MV-4-11 (cell line): ENCODE results near the gene ADCY1.
A peak's percentile ranks its signal among the peaks of the same experiment; 100 is the strongest.
"Not testable (repeated sequence)": the region's sequence is repeated elsewhere in the genome, so short reads cannot be mapped to it uniquely, and the experiment has no call there.

ENCODE experiments used
- DNase-seq: peaks from one replicate; lab custom pipeline; 2025; lab: John Stamatoyannopoulos, UW

ADCY1 gene

DNA sequence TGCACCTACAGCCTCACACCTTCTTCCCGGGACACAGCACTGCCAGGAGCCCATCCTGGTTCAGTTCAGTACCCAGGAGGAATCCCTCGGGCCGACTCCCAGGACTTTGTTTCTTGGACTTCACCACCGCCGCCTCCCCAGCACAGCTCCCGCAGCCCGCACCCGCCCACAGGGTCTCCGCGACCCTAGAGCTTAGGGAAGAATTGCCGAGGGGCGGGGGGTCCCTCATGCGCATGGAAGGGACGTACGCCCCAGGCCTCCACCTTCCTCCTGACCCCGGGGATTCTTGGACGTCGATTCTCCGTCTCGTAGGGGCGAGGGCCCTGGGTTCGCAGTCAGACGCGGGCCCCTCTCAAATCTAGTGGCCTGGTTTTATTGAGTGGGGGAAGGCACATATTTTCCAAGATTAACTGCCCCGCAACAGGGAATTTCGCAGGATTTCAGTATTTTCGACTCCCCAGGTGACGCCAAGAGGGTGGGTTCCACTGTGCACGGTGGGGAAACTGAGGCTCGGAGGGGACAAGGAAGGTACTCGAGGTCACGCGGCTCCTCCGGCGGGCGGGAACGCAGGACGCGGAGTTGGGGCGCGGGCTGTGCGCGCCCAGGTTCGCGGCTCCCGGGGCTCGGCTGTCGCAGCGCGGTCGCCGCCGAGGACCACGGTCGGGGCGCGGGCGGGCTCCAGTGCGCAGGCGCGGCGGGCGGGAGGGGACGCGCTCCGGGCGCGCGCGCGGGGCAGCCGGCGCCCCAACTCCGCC, at the start of gene ADCY1:
Gene ADCY1, plus strand, starts transcription at position 708 of the 755 bp plus-strand sequence. CDS start 176 bp downstream, outside the sequence.
- DNase-seq: no peak

DNA sequence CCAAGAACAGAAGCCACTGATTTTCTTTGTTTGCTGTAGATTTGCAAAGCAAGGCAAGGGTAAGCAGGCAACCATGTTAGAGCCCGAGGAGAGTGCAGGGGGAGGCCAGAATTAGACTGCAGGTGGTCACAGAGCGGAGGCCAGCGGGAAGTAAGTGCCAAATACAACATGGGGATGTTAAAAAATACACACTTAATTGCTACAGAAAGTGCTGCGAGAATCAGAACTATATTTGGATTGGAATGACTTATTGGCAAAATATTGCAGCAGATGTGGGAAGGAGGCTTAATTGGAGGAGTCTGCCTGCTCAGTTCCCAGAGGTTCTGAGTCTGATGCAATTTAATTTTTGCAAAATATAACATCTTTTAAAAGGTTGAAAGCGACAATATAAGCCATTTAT, 49.7 kb upstream of the ADCY1 start:
- no peak for DNase-seq

DNA sequence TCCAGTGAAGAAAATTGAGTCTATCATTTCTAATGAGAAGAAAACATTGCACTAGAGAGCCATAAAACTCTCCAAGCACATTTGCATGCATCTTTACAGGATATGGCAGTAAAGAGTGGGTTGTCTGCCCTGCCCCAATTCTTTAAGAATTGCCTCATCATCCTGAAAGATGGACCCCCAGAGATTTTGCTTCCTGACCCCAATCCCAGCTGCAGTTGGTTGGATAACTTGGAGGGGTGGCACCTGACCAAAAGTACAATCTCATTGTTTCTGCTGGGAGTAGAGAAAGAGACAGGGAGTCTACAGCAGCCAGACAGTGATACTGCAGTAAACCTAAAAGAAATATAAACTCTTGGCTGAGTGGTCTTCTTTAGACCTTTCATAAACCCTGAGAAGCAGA, 49.1 kb upstream of the ADCY1 start:
- no peak for DNase-seq

DNA sequence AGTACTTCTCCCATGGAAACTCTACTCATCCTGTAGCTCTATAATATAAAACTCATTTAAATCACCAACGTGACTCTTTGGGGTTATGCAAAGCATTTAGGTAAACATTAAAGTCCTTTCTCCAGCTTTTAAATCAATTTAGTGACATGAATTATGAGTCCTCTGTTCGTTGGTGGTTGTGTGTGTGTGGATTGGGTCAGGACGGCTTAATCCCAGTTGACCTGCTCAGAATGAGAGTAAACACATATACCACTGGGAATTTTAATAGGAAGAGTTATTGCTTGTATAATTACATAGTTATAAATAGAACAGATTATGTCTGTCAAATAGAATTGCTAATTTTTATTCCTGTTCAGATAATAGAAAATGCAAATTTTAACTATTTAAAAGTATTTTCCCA, 30.7 kb upstream of the ADCY1 start:
- no peak for DNase-seq

DNA sequence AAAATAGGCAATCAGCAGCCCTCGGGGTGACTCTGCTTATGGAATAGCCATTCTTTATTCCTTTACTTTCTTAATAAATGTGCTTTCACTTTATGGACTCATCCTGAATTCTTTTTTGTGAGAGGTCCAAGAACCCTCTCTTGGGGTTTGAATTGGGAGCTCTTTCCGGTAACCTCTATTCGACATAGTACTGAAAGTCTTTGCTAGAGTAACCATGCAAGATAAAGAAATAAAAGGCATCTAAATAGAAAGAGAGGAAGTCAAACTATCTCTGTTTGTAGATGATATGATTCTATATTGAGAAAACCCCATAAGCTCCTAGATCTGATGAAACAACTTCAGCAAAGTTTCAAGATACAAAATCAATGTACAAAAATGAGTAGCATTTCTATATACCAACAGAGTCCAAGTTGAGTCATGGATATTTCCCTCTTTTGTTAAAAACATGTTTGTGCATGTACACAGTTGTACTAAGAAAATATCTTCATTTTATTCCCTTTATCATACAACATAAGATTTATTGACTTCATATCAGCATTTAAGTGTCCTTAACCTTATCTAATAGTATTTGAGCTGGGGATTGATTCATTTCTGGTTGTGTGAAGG, 29.0 kb upstream of the ADCY1 start:
- DNase-seq: not testable (repeated sequence)

DNA sequence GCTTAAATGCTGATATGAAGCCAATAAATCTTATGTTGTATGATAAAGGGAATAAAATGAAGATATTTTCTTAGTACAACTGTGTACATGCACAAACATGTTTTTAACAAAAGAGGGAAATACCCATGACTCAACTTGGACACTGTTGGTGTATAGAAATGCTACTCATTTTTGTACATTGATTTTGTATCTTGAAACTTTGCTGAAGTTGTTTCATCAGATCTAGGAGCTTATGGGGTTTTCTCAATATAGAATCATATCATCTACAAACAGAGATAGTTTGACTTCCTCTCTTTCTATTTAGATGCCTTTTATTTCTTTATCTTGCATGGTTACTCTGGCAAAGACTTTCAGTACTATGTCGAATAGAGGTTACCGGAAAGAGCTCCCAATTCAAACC, 25.3 kb upstream of the ADCY1 start:
- DNase-seq: not testable (repeated sequence)

DNA sequence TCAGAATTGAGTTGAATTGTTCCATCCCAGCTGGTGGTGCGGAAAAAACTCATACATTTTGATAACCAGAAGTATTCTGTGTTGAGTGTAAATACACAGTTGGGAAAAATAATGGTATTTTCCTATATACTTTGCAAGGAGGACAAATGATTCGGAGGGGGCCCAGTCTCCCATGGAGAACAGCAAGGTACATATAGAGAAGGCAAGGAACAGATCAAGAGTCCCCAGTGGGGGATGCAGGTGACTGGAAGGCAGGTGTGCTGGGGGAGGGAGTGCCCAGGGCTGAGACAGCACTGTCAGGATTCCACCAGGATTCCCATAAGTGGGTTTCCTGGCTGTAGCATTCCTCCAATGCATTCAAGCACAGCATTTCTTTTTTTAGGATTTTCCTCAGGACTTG, 10.8 kb upstream of the ADCY1 start:
- DNase-seq: no peak

DNA sequence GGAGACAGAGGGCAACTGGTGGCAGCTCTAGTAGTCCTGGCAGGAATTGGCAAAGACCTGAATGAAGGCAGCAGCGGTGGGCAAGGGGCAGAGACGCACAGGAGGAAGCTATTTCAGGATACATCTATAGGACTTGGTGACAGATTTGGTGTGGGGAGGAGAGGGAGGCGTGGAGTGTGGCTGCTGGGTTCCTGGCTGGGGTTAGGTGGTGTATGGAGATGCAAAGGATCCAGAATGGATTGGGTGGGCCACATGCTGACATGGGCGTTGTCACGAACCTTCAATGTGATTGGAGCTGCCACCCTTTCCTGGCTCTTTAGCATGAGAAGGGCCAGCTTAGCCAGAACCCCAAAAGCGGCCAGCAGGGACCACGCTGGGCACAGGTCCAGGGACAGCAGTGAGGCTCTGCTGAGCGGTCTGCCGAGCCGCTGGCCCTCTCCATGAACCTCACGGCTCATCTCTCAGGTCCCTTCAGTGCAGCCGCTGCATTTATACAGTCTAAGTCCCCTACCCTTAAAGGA, 10.2 kb upstream of the ADCY1 start:
- DNase-seq: no peak

DNA sequence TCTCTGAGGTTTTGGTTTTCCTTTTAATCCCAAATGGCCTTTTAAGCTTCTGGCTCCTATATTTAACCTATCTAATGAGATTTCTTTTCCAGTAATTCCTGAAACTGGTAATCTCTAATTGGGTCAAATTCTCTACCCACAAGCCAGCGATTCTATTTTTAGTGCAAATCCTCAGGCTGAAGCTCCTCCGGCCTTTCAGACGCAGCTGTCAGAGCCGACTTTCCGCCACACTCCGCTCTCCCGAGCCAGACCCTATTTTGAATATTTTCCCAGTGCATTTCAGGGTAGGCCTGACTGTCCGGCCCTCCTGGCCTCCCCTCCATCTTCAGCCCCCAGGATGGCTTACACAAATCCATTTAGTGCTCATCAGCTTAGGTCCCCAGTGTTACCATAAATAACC, 9.7 kb upstream of the ADCY1 start:
- DNase-seq: no peak

DNA sequence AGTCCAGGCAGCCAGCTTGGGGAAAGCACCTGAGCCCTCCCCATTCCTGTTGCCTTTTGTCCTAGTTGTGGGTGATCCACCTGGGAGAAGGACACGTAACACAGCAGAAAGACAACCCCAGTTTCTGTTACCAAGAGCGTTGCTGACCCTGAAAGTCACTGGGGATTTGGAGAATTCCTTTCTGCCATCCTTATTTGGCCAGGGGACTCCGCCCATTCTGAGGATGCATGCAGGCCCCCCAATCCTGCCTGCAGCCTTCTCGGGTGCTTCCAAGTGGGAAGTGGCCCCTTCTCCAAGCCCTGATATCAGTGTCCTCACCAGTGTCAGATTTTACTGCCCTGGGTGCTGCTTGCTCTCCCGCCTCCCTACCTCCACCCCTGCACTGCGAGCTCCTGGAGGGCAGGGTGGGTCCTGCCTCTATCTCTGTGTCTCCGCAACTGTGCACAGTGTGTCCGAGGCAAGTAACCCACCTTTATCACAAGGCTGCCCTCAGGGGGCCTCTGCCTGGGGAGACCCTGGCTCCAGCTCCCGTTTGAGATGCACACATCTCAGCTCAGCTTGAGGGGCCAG, 9.2 kb upstream of the ADCY1 start:
- DNase-seq: no peak

DNA sequence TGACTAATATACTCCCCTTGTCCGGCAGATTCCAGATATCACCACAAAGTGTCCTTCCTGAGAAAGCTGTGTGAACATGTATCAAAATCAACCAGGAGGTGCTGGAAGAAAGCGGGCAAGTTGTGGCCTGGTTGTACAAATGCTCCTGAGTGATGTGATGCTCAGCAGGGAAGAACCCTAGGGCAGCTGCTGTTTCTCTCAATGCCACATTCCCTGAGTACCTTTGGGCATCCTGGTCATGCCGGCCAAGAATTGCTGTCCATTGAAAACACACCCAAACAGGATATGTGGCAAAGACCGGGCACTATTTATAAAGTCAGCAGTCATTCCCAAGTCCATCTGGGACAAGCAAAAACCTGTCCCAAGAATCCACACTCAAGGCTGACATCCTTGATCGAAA, 7.8 kb upstream of the ADCY1 start:
- no peak for DNase-seq

DNA sequence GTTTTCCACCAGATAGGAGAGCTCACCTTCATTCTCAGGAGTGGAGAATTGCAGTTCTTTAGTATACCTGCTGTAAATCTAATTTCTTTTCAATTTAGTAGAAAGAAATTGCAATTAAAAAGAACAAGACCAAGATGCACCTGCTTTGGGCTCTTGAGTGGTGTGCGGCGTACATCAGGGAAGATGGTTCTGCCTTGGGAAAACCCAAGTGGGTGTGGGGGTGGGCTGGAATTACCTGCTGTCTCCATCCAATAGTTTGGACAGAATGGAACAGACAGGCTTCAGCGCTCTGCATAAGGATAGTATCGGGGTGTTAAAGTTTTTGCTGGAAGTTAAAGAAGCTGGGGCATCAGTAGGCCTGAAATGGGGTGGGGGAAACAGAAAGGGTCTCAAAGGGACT, 7.2 kb upstream of the ADCY1 start:
- no peak for DNase-seq

DNA sequence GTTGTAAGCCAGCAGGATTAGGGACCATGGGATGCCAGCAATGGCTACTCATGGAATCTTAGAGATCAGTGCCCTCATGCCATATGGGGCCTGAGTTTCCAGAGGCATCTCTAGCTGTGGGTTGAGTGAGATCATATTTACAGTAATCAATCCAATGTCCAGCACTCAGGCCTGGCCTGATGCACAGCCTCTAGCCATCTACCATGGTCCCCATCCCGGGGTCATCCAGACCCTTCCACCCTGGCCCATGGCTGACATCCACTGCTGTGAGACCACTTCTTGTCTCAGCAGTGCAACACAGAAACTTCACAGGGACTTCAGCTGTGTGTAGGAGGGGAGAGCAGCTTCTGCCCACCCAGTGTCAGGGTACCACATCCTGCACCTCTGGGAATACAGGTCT, 6.5 kb upstream of the ADCY1 start:
- DNase-seq: no peak

DNA sequence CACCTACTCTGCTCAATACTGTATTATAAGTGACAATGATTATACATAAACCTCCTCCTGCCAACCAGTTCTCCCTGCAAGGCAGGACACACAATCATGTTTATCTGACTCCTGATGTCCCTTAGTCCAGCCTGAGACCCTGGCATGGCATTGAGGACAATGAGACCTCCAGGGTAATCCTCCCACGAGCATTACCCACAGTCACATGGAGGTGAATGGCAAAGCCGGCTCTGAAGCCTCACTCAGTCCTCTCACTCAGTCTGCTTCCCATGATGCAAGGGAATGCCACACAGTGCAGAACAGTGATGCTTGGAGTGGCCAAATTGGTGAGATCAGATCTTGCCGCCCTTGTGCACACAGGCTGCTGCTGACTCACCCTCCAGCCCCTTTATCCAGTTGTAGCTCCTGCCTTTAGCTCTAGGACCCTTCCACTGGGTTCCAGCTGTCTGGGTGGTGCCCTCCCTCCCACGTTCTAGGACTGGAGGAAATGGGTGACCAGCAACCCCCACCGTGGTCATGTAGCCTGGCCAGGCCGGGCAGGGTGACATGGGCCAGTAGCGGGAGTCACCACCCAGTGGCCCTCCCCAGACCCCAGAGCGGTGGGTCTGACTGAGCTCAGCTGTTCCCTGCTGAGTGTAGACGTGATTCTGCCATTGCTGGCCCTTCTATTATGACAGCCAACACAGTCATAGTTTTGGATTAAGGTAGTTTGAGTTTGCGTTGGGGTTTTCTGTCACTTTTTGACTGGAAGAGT, 5.5 kb upstream of the ADCY1 start:
- DNase-seq: no peak

DNA sequence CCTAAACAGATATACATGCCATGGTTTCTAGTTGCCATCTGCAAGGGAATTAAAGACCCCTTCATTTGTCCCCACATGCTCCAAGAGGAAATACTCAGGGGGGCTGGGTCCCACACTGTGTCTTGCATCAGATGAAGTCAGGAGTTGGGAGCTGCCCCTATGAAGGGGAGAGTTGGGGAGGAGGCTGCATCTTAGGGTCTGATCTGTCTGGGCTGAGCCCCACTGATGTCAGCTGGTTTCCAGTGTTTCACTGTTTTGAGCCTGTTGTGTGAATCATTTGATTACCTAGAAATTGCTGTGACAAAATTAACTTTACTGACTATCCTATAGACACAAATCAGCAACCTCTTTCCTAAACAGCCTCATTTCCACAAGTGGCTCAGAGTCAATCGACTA, 4.9 kb upstream of the ADCY1 start:
- DNase-seq: no peak

DNA sequence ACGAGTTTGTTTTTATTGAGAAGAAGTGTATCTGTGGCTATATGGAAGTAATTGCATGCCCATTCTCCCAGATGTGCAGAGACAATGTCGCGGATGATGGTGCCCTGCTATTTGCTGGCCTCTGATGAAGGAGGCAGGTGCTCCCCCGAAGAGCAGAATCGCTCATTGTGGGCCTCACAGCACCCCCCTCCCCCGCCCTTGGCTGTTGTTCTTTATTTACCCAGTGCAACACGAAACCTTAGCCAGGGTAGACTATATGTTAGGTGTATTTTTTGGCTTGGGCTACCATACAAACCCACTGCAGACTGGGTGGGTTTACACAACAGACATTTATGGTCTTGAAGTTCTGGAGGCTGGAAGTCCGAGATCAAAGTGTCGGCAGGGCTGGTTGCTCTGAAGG, 3.4 kb upstream of the ADCY1 start:
- no peak for DNase-seq

DNA sequence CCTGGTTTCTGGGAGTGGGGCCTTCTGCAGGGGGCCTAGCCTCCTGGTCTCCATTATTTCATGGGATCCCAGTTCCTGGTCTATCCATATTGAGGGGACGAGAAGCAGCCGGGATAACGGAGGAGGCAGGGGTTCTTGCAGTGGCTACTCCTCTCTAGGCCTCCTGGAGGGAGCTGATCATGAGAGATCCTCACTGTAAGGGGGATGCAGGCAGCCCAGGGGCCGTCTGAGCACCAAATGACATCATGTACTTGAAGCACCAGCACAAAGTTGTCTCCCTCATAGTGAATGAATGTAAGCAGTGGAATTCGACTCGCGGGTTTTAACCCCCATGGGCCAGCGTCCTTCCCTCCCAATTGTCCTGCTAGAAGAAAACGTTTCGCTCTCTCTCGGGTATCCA, 964 bp upstream of the ADCY1 start:
- no peak for DNase-seq

DNA sequence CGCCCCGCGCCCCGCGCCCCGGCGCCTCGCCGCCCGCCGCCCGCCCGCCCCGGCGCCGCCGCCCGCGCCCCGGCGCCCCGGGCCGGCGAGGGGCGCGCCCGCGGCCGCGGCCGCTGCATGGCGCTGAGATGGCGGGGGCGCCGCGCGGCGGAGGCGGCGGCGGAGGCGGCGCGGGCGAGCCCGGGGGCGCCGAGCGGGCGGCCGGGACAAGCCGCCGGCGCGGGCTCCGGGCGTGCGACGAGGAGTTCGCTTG, 174 bp downstream of the ADCY1 start:
- no peak for DNase-seq

DNA sequence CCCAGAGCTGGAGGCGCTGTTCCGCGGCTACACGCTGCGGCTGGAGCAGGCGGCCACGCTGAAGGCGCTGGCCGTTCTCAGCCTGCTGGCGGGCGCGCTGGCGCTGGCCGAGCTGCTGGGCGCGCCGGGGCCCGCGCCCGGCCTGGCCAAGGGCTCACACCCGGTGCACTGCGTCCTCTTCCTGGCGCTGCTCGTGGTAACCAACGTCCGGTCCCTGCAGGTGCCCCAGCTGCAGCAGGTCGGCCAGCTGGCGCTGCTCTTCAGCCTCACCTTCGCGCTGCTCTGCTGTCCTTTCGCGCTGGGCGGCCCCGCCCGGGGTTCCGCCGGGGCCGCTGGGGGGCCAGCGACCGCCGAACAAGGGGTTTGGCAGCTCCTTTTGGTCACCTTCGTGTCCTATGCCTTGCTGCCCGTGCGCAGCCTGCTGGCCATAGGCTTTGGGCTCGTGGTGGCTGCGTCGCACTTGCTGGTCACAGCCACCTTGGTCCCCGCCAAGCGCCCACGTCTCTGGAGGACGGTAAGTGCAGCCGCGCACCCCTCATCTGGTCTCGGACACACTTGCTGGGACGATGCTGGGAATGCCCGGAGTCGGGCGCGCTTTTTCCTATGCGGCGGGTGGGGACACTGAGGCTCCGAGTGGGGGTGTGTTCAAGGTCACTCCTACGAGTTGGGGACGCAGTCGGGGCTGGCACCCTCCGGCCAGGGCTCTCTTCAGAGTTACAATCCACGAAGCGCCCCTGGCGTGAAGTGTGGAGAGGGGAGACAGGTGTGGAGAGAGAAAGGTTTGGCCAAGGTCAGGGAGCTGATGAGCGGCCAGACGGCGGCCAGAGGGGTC, 717 bp downstream of the ADCY1 start:
- peak; percentile 14 for DNase-seq

DNA sequence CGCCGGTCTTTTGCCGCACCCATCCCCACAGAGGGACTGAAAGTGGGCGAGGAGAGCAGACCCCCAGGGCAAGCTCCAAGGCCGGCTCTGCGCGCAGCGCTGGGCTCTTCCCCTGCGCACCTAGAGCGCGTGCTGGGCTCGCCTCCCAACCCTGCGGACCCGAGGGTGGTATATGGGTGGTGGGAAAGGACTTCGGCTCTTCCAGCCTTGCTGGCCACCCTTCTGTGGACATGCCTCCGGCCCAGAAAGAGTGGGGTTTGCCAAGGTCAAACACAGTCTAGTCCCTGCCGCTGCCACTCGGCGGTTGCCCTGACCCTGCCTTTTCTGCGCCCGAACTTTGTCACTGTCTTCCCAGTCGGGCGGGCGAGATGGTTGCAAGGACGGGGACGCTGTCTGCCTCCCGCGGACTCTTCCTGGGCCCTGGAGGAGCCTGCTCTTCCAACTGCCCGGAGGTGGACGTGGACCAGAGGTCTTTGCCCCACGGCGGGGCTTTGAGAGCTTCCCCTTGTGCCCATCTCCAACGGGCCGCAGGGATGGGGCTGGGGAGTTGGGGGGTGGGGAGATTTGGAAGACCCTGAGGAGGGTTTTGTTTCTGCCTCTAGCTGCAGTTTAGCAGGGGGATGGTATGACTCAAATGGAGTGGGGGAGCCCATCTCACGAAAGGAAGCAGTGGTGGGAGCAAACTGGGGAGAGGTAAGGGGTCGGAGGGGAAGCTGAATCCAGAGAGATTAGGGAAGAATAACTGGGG, 1.5 kb downstream of the ADCY1 start:
- no peak for DNase-seq

DNA sequence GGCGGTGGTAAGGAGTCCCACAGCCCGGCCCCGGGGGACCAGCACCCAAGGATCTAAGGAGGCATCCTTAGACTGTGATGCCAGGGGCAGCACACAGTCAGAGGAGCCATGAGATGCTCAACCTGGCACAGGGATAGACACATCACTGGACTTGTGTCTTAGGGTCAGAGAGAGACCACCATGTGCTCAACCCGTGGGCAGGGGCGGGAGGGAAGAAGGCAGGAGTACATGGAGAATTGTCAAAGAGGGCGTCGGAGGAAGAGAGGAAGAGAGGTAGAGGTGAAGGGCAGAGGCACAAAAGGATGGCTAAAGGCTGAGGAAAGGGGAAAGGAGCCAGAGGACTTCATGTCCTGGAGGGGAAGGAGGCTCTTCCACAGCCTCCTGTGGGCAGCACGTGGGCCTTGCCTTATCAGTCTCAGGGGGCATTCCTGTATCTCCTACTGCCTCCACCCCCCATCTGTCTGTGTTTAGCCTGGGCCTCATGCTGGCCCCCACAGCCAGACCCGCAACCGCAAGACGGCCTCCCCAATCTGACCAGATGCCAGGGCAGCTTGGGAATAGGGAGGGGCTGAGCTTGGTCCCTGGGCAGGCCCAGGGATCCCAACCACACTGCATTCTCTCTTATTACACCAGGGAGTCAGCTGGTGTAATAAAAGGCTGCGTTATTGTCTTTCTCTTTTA, 2.2 kb downstream of the ADCY1 start:
- no peak for DNase-seq
